HepG2 (cell line): Measurements from ENCODE around the gene BAIAP3. TPM values are rescaled to one million over a fixed set of nuclear protein-coding genes. Genes with fewer than 3 reads are reported as not detected.

Source experiments
- BCL6 ChIP-seq: IDR thresholded peaks from 2 replicates; pipeline ENCODE4 v1.6.1; 2016; ENCODE audit warnings: missing genetic modification reagents, missing compliant biosample characterization
- CREB1 ChIP-seq, 2 experiments: fragments of 450-650 bp in 1 of 2; IDR thresholded peaks; 2 replicates each; pipeline ENCODE4 v1.6.1; 2016 to 2017; ENCODE audit warnings: control low read depth in 1 of 2, mild to moderate bottlenecking in 1 of 2, missing compliant biosample characterization in 1 of 2, missing genetic modification characterization in 1 of 2
- FOXO1 ChIP-seq: sonication (generic); formaldehyde crosslinking; IDR thresholded peaks from 2 replicates; pipeline ENCODE4 v1.4.0; 2020; ENCODE audit warnings: missing genetic modification reagents
- HOXA7 ChIP-seq: sonication (generic); formaldehyde crosslinking; IDR thresholded peaks from 2 replicates; pipeline ENCODE4 v1.8.1; 2022; ENCODE audit warnings: mild to moderate bottlenecking, missing genetic modification reagents, moderate library complexity
- KDM2A ChIP-seq: sonication (generic); formaldehyde crosslinking; IDR thresholded peaks from 2 replicates; pipeline ENCODE4 v1.4.0; 2020; ENCODE audit warnings: low read depth, missing genetic modification reagents, borderline replicate concordance
- MAZ ChIP-seq, 2 experiments: sonication (generic) in 1 of 2; formaldehyde crosslinking in 1 of 2; IDR thresholded peaks; 2 replicates each; pipeline versions ENCODE4 v1.5.0 to v1.6.1; 2012 to 2020; ENCODE audit warnings: low read depth in 2 of 2, mild to moderate bottlenecking in 2 of 2, borderline replicate concordance in 1 of 2, improper control_type of control experiment in 1 of 2, low read length in 1 of 2, missing genetic modification reagents in 1 of 2, moderate library complexity in 1 of 2
- MEF2D ChIP-seq: sonication (generic); formaldehyde crosslinking; IDR thresholded peaks from 2 replicates; pipeline ENCODE4 v1.5.1; 2020; ENCODE audit warnings: mild to moderate bottlenecking, missing genetic modification reagents
- POLR2A ChIP-seq, 2 experiments: IDR thresholded peaks; 2 replicates each; pipeline ENCODE4 v1.6.1; 2011; ENCODE audit warnings: low read depth in 2 of 2, low read length in 2 of 2, mild to moderate bottlenecking in 1 of 2, moderate library complexity in 1 of 2; ENCODE audit not compliant: insufficient read depth in 1 of 2
- SNAPC2 ChIP-seq: sonication (generic); formaldehyde crosslinking; IDR thresholded peaks from 2 replicates; pipeline ENCODE4 v1.8.1; 2022; ENCODE audit warnings: mild to moderate bottlenecking, missing genetic modification reagents
- TCF12 ChIP-seq, 2 experiments: fragments of 450-650 bp in 1 of 2; sonication (generic) in 1 of 2; formaldehyde crosslinking in 1 of 2; IDR thresholded peaks; 2 replicates each; pipeline versions ENCODE4 v1.6.1 to v1.8.0; 2017 to 2022; ENCODE audit warnings: antibody characterized with exemption in 1 of 2, mild to moderate bottlenecking in 1 of 2, missing genetic modification reagents in 1 of 2, moderate library complexity in 1 of 2
- USF2 ChIP-seq, 2 experiments: sonication (generic) in 1 of 2; formaldehyde crosslinking in 1 of 2; IDR thresholded peaks; 2 replicates each; pipeline versions ENCODE4 v1.5.1 to v1.6.1; 2011 to 2020; ENCODE audit warnings: borderline replicate concordance in 1 of 2, low read depth in 1 of 2, low read length in 1 of 2, mild to moderate bottlenecking in 1 of 2, missing genetic modification reagents in 1 of 2, moderate library complexity in 1 of 2
- ZBED4 ChIP-seq: sonication (generic); formaldehyde crosslinking; IDR thresholded peaks from 2 replicates; pipeline ENCODE4 v1.4.0; 2020; ENCODE audit warnings: missing genetic modification reagents, borderline replicate concordance
- ZNF180 ChIP-seq: sonication (generic); formaldehyde crosslinking; IDR thresholded peaks from 2 replicates; pipeline ENCODE4 v1.4.0; 2020; ENCODE audit warnings: low read depth, missing genetic modification reagents, borderline replicate concordance
- ZNF263 ChIP-seq: sonication (generic); formaldehyde crosslinking; IDR thresholded peaks from 2 replicates; pipeline ENCODE4 v1.4.0; 2020; ENCODE audit warnings: missing genetic modification reagents
- ZNF335 ChIP-seq: sonication (generic); formaldehyde crosslinking; IDR thresholded peaks from 2 replicates; pipeline ENCODE4 v1.4.0; 2020; ENCODE audit warnings: missing genetic modification reagents
- ZNF441 ChIP-seq: sonication (generic); formaldehyde crosslinking; IDR thresholded peaks from 2 replicates; pipeline ENCODE4 v1.7.0; 2021; ENCODE audit warnings: missing genetic modification reagents, borderline replicate concordance
- ZNF501 ChIP-seq: sonication (generic); formaldehyde crosslinking; IDR thresholded peaks from 2 replicates; pipeline ENCODE4 v1.5.1; 2020; ENCODE audit warnings: mild to moderate bottlenecking, moderate library complexity, missing genetic modification reagents
- ZNF549 ChIP-seq: sonication (generic); formaldehyde crosslinking; IDR thresholded peaks from 2 replicates; pipeline ENCODE4 v1.5.0; 2020; ENCODE audit warnings: missing genetic modification reagents
- ZNF605 ChIP-seq: sonication (generic); formaldehyde crosslinking; IDR thresholded peaks from 2 replicates; pipeline ENCODE4 v1.8.0; 2022; ENCODE audit warnings: mild to moderate bottlenecking, missing genetic modification reagents
- ZNF83 ChIP-seq: sonication (generic); formaldehyde crosslinking; IDR thresholded peaks from 2 replicates; pipeline ENCODE4 v1.4.0; 2020; ENCODE audit warnings: missing genetic modification reagents, mild to moderate bottlenecking, borderline replicate concordance
- polyA plus RNA-seq, 8 experiments: library from polyadenylated mRNA; depleted of rRNA in 3 of 8; stranded (reverse) in 7 of 8; unstranded in 1 of 8; fragments of >200 nt; fragmentation: Illumina TruSeq in 4 of 8; extraction: Trizol in 4 of 8; gene quantifications; 2 replicates each; pipeline versions ENCODE4 v1.2.1 to v1.2.3, GENCODE V29; 2011 to 2016; ENCODE audit warnings: low read depth in 4 of 8, missing spikeins in 1 of 8, mixed read lengths in 1 of 8; ENCODE audit not compliant: insufficient read depth in 1 of 8
- total RNA-seq, 5 experiments: library from RNA; depleted of rRNA; stranded (reverse); fragments of >200 nt; fragmentation: Illumina TruSeq; extraction: Trizol; gene quantifications; 2 replicates each; pipeline ENCODE4 v1.2.3, GENCODE V29; 2016; ENCODE audit warnings: low read depth in 1 of 5

Gene BAIAP3
- total and polyA plus RNA-seq, 2 of the 13 experiments (the other 11 are each of a cell fraction or from before 2014, with no cell fraction given): 3.2 to 5.7 TPM

- TF ChIP-seq KDM2A (CRISPR knock-in tag): peak; percentile 22; the same call in 1 of the 2 replicates
- no peak for TF ChIP-seq HOXA7 (CRISPR knock-in tag)
- peak; percentile 87 for TF ChIP-seq ZNF263 (CRISPR knock-in tag)
- TF ChIP-seq ZNF605 (CRISPR knock-in tag): no peak
- TF ChIP-seq BCL6 (CRISPR knock-in tag): no peak
- no peak for TF ChIP-seq ZNF83 (CRISPR knock-in tag)
- TF ChIP-seq MAZ (IDR thresholded peaks at IDR 0.05; ENCODE audit: borderline replicate concordance, low read depth, low read length): no peak
- no peak; the same call in 1 of the 2 replicates for TF ChIP-seq MAZ (CRISPR knock-in tag; IDR thresholded peaks at IDR 0.05; ENCODE audit: low read depth)
- TF ChIP-seq FOXO1 (CRISPR knock-in tag): no peak
- no peak for TF ChIP-seq ZNF180 (CRISPR knock-in tag)
- TF ChIP-seq ZBED4 (CRISPR knock-in tag): peak; percentile 59; the same call in 1 of the 2 replicates
- TF ChIP-seq ZNF441: 0 out of 2 replicates have a peak, but pooled peaks have one; percentile 24
- TF ChIP-seq TCF12 (IDR thresholded peaks at IDR 0.05): no peak
- TF ChIP-seq TCF12 (CRISPR knock-in tag; IDR thresholded peaks at IDR 0.05): no peak
- TF ChIP-seq USF2 (IDR thresholded peaks at IDR 0.05; ENCODE audit: low read depth, low read length): 0 out of 2 replicates have a peak, but pooled peaks have one; percentile 20
- TF ChIP-seq USF2 (CRISPR knock-in tag; IDR thresholded peaks at IDR 0.05; ENCODE audit: borderline replicate concordance): peak; percentile 48; the same call in 1 of the 2 replicates
- peak; percentile 92 for TF ChIP-seq ZNF335 (CRISPR knock-in tag)
- no peak for TF ChIP-seq SNAPC2 (CRISPR knock-in tag)
- TF ChIP-seq POLR2A (IDR thresholded peaks at IDR 0.05; ENCODE audit: insufficient read depth in 1 of 2, low read depth in 2 of 2, low read length in 2 of 2): peak in 1 of 2 experiments; percentile 53; a peak in 2 of 4 replicates
- peak; percentile 64; the same call in 1 of the 2 replicates for TF ChIP-seq ZNF501
- no peak for TF ChIP-seq MEF2D
- TF ChIP-seq ZNF549 (CRISPR knock-in tag): no peak
- 0 out of 2 replicates have a peak, but pooled peaks have one; percentile 22 for TF ChIP-seq CREB1 (IDR thresholded peaks at IDR 0.05)
- peak; percentile 68 for TF ChIP-seq CREB1 (CRISPR knock-in tag; IDR thresholded peaks at IDR 0.05)
Measured at GRCh38 chr16:1299012-1299867, 34.2 kb upstream of the BAIAP3 start (continued).
